AG08395 (cell line): ENCODE results near the gene RRP8.

Experiments
- DNase-seq: peaks from one replicate; pipeline ENCODE4 v3.0.0; 2012; ENCODE audit warnings: mixed read lengths, low spot score

RRP8 gene

DNA sequence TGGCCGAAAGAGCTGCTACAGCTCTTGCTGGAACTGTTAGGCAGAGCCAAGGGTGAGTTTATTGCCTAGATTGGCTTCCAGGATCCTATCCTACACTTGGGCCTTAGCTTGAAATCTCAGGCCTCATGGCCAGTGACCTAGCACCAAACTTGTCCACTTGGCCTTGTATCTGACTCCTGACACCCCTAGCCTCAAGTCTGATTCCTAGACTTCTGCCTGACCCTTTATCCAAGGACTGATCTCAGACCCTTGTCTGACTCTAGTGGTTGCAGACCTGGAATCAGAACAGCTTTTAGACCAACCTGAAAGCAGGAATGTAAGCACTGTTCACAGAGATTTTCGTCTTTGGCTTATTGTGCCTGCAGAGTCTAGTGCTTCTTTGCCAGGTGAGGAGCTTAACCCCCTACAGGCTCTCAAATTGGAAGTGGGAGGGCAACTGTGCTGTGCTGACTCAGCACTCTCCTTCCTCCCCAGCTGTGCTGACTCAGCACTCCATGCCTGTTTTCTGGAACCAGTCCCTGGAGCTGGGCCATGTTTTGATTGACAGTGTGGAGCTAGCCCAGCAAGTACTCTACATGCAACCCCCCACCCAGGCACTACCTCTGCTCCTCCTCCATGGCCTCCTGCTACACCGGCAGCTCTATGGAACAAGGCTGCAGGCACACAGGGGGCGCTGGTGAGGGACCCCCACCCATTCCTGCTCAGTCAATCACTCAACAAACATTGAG is 35.1 kb downstream of the RRP8 start:
- peak; percentile 58 for DNase-seq

DNA sequence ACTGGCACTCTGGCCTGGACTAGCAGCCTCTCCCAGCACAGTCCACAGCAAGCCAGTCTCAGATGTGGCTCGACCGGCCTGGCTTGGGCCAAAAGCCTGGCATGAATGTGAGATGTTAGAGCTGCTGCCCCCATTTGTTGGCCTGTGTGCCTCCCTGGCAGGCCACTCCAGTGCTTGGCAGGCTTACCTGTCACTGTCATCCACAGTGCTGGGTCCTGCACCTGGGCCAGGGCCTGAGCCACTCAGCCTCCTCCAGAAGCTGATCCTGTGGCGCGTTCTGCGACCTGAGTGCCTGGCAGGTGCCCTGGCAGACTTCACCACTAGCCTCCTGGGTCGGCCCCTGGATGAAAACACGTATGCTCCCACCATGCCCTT is 36.1 kb downstream of the RRP8 start:
- no peak for DNase-seq

DNA sequence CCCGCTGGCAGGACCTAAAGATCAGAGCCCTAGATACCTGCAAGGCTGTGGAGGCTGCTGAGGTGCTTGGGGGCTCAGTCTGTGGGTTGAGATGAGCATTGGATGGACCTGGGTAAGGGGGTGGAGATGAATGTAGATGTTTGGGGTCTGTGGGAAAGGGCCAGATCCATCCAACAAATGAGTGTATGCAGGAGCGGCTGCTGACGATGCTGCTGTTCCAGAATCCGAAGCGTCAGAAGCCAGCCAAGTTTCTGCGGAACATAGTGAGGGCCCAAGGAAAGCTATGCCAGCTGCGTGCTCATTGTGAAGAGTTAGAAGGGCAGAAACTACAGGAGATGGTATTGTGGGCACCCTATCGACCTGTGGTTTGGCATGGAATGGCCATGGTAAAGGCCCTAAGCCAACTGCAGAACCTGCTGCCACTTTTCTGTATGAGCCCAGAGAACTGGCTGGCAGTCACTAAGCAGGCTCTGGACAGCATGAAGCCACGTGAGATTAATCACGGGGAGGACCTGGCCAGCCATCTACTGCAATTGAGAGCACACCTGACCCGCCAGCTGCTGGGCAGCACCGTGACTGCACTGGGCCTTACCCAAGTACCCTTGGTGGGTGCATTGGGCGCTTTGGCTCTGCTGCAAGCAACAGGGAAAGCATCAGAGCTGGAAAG is 36.6 kb downstream of the RRP8 start:
- DNase-seq: no peak

DNA sequence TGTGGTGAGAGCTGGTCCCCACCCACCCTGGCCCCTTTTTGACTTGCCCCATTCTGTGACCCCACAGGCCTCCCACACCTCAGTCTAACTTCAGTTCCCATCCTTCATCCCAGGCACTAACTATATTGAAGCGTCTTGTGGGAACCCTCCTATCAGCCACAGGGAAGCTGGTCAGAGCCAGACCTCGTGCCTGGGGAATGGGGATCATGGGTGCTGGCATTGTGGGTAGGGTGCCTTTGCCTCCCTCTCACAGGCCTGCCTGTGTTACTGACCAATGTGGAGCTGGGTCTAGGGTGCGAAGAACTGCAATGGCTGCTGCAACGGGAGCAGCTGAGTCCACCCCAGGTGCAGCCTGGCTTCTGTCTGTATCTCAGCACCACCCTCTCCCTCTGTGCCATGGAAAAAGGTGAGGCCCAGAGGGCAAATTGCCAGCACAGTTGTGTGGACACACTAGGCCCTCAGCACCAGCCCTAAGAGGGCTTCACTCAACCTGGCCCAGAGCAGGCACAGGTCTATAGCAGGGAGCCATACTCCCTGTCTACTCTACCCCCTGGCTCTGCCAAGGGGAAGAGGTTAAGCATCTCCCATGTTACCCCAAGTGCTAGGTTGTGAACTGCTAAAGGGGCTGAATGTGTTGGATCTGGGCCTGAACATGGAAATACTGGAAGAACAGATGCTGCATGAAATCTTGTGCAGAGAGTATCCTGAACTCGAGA is 37.3 kb downstream of the RRP8 start:
- no peak for DNase-seq

DNA sequence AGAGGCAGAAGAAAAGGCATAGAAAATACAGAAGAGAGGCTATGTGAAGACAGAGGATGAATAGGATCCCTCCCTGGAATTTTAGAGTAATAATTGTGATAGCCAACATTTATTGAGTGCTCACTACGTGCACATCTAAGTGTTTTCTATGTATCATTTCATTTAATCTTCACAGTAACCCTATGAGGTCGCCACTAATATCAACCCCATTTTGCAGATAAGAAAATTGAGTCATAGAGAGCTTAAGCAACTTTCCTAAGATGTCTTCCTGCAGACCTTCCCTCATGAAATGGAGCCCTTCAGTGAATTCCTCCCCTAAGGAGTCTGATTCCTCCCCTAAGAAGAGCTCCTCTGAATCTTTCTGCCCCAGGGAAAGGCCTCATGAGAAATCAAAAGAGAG is 38.1 kb downstream of the RRP8 start:
- DNase-seq: no peak

DNA sequence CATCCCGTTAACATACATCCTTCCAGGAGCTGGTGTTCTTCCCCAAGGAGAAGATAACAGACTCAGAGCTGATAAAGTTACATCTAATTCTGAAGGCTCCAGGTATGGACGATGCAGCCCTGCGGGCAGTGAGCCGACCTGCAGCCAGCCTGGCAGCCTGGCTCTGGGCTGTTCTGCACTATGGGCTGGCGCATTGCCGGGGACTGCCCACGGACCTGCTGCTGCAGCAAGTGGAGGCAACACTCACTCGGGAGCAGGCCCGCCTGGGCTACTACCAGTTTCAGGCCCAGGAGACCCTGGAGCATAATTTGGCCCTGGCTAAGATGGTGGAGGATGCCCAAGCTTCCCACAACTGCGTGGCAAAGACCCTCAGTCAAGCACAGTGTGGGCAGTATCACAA is 39.7 kb downstream of the RRP8 start:
- DNase-seq: no peak

DNA sequence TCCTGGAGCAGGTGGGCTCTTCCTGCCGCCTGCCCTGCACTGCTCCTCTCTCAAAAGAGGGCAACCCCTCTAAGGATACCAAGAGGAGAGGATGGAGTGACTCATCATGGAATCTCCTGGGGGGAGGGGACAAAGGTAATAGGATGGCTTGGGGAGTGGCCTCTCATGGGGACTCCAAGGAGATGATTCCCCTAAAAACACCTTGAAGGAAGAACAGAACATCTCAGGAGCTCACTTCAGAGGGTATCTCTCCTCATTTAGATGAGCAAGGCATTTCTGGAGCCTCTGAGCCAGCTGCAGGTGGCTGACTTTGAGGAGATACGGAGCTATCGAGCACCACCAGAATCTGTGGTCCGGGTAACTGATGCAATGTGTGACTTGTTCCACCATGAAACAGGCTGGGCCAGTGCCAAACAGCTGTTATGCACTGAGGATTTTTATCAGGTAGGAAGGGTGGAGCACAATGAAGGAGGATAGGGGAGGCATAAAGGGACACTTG is 40.2 kb downstream of the RRP8 start:
- no peak for DNase-seq

DNA sequence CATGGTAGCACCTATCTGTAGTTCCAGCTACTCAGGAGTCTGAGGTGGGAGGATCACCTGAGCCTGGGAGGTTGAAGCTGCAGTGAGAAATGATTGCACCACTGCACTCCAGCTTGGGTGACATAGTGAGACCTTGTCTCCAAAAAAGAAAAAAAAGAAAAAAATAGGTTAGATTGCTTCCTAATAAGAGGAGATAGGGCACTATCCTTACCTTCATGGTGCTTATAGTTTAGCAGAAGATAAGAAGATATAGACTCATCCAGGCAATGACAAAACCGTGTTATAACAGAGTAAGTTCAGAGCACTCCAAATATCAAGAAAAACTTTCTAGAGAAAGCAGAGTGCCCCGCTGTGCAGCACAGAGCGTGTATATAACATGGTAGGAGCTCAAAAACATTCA is 42.1 kb downstream of the RRP8 start:
- DNase-seq: no peak

DNA sequence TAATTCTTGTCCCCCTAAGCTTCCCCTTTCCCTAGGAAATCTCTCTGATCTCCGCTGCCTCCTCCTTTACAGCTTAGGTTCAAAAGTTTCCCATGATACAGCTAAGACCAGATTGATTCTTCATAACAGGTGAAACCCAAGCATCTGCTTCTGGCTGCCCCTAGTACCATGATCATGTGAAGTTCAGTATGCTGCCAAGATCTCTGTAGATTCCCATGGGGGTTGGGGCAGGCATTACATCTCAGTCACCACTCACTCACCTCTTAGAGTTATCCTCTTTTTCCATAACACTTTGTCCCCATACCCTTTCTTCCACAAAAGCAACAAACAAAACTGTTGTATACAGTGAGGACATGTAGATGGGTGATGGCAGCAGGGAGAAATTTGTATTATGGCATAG is 44.0 kb downstream of the RRP8 start:
- no peak for DNase-seq

DNA sequence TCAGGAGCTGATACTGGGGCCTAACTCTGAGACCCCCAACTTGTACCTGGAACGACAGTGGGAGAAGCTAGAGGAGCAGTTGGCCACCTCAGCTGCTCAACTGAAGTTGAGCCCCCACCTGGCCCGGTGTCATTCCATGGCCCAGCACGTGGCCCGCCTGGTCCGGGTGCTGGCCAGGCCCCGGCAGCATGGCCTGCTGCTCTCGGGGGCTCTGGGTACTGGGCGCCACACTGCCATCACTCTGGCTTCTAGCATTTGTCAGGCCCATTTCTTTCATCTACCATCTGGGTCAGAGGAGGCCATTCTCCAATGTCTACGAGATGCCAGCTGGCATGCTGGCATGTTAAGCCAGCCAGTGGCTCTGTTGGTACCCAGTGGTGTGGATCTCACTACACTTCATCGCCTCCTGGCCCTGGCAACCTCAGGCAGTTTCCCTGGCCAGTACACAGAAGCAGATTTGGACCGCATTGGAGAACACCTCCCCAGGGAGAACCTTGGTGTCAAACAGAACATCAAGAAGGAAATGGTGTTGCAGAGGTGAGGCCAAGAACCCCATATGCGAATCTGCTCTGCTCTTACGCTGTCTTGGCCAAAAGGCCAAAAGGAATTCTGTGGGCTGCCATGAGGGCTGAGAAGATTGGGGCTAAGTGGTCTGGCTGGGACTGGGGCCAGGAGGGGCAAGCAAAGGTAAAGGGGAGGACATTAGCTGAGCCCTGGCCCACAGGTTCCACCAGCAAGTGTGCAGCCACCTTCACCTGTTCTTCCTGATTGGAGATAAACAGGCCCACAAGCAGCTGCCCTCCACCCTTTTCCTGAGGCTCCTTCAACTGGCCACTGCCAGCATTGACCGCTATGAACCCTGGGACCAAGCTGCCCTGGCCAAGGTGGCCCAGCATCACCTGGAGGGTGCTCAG is 45.4 kb downstream of the RRP8 start:
- DNase-seq: no peak

DNA sequence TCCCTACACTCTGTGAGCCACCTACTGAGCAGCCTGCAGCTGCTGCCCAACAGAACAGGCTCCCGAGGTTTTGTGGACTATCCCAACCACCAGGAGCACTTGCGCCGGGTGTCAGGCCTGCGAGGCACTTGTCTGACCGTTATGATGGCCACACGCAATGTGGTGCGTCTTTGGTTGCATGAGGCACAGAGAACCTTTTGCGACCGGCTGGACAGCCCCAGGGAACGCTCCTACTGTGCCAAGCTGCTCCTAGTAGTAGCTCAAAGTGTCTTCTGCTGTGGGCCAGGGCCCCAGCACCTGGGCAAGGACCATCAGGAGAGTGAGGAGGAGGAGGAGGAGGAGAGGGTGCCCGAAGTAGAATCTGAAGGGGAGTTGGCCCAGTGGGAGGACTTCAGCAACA is 46.4 kb downstream of the RRP8 start:
- DNase-seq: no peak

DNA sequence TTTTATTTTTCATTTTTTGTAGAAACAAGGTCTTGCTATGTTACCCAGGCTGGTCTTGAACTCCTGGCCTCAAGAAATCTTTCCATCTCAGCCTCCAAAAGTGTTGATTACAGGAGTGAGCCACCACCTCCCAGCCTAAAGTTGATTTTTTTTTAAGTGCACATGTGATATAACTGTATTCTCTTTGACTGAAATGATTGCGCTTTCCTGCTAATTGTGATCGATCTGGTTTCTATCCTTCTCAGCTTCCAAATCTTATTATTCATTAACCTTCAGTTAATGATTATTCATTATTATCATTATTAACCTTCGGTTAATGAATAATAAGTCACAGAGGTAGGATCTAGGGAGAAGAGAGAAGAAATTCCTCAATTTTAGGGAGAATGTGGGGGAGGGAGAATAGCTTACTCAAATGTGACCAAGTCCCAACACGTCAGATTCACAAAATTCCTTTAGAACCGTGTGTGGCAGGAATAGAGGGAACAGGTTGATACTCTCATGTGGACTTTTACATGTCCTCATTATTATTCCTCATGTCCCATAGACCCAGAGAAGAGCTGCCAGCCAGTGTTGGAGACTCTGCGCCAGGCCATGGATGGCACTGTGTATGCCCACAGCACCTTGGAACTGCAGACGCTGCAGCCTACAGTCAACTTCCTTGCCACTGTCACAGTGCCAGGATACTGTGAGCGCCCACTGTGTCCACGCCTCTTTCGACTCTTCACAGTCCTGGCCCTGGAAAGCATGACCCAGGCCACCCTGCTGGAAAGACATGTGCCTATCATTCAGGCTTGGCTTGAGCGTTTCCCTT is 47.1 kb downstream of the RRP8 start:
- DNase-seq: no peak

DNA sequence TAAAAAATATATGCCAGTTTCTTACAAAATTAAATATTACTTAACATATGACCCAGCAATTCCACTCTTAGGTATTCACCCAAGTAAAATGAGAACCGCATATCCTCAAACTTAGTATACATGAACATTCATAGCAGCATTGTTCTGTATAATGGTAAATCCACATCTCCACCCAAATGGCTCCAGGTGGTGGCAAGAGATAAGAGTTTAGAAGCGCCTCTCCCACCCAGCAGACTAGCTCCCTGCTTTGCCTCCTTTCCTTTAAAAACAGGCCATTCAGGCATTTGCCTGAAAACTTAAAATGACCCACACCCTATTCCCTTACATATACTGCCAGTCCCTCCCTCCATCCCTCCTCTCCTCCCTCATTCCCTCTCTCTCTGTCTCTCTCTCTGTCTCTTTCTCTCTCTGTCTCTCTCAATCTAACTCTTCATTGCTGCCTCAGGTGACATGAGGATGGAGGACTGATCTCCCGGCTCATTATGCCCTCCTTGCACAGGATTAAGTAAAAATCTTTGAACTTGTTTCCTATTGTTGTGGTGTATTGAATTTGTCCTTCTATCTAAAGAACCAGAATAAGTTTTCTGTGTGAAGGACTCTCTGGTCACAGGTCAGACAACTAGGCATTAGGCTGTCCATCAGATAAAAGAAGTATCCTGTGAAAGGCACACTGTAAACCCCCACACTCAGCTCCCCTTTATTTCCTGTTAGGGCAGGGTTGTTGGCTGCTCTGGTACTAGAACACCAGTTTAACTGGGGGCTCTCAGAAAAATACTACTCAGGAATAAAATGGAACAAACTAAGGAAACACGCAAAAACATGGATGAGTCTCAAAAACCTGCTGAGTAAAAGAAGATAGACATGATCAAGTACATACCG is 48.3 kb downstream of the RRP8 start:
- no peak for DNase-seq

DNA sequence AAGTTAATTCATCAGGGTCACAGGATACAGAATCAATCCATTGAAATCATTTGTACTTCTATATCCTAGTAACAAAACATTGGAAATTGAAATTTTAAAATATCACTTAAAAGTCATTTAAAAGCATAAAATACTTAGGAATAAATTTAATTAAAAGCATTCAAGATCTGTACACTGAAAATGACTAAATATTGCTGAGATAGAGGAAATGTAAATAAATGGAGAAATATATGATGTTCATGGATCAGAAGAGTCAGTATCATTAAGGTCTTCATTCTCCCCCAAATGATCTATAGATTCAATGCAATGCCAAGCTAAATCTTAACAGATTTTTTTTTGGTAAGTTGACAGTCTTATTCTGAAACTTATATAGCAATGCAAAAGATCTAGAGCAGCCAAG is 49.8 kb downstream of the RRP8 start:
- no peak for DNase-seq

DNA sequence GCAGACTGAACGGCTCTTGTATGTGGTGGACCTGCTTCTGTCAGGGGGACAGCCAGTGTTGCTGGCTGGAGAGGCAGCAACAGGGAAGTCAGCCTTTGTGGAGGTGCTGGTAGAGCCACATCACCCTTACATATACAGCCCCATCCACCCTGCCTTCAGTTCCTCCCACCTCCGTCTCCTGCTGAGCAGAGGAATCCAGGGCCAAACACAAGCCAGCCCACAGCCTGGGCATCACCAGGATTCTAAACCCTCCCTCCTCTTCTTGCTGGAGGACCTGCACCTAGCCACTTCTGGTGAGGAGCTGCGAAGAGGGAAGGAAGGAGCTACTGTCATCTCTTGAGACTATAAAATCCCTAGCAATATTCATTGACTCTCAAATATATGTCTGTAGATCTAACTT is 54.8 kb downstream of the RRP8 start:
- no peak for DNase-seq

DNA sequence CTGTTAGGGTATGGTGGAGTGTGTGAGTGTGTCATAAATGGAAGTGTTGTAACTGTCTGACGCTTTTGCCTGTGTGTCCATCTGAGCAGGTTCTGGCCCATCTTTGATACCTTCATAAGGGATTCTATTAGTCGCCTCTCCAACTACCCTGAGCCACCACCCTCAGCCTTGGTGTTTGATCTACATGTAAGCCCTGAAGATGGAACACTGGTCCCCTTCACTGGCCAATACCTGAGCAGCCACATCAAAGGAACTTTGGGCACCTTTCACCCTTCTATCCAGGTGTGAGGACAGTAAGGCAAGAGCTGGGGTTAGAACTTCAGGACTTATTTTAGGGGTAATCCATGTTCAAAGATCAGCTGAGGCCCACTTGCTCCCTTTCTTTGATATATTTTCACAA is 55.3 kb downstream of the RRP8 start:
- no peak for DNase-seq

DNA sequence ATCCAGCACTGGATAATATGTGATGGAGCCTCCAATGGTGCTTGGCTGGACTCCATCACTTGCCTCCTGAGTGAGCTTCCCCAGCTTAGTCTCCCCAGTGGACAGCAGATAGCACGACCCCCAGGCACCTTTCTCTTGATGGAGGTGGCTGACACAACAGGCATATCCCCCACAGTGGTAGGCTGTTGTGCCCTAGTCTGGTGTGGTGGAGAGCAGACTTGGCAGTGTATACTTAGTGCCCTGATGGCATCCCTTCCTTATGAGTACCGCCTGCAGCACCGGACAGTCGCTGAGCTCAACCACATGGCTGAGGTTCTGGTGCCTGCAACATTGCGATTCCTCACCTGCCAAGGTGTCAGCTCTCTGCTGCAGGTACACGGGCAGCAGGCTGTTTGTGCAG is 56.2 kb downstream of the RRP8 start:
- no peak for DNase-seq

DNA sequence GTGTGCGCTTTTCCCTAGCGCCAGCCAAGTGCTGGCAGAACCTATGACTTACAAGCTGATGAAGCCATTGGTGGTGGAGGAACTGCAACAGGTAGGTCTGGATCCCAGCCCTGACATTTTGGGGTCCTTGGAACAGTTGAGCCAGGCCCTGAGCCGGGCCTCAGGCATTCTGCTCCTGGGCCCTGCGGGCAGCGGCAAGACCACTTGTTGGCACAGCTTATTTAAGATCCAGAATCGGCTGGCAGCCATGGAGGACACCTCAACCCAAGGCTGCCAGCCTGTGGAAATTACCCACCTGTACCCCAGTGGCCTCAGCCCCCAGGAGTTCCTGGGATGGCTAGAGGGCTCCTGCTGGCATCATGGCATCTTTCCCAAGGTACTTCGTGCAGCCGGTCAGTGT is 56.7 kb downstream of the RRP8 start:
- DNase-seq: no peak

DNA sequence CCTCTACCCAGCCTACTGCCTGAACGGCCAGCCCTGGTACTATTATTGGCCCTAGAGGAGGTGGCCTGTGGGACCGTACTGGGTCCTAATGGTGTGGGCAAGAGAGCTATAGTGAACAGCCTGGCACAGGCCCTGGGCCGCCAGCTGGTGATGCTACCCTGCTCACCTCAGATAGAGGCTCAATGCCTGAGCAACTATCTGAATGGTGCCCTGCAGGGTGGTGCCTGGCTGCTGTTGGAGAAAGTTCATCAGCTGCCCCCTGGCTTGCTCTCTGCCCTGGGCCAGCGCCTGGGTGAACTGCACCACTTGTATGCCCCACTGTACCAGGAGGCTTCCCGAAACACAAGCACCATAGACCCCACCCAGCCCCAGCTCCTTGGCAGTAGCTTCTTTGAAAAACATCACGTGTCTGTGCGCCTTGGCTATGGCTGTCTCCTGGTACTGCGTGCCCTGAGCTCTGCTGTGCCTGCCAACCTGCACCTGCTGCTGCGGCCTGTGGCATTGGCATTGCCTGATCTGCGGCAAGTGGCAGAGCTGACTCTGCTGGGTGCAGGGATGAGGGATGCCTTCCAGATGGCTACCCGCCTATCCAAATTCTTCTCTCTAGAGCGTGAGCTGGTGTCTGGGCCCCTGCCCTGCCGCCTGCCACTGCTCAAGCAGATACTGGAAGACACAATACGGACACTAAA is 57.4 kb downstream of the RRP8 start:
- no peak for DNase-seq
